ENCODE data around the gene RHOA.

Gene RHOA

GRCh38 chr3:49411968-49412631 lies at the start of gene RHOA, which contains the start of gene TCTA:
Gene RHOA (minus strand): TSS chr3:49411976. CDS start chr3:49375589, 36,387 bp downstream.
Gene TCTA (plus strand): TSS chr3:49412423. CDS start chr3:49412427, 4 bp downstream.
- peak; percentile 100 for DNase-seq

- DNase-seq = no peak
Measured at GRCh38 chr3:49460956-49461355, 49.2 kb upstream of the RHOA start.

DNA sequence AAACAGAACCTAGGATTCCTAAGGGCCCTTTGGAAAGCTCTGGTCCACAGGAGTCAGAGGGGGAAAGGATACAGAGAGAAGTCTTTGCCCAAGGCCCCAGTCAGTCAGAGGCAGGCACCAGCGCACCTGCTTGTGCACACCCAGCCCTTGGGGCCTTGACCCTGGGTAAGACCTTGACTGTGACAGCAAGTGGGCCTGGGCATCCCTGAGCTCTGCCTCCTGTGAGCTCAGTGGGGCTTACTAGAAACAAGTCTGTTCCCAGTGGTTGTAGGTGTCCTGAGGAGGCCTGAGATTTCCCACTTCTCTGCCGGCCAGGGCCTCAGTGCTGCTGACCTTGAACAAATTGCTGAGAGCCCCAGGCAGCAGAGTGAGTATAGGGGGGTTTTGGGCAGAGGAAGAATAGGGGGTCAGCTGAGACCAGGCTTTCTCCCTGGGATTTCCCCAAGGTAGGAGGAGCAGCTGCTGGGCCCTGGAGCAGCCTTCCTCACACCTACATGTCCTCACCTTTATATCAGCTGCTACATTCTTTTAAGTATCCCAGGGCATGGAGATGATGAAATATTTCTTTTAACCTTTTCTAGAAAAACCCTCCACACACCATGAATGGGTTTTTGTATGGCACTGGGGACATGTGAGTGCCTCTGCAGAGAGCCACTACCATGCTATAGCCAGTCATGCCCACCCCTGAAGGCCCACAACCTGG lies 48.6 kb upstream of the RHOA start:
- no peak for DNase-seq

GRCh38 chr3:49456466-49456865 lies 44.7 kb upstream of the RHOA start:
- peak; percentile 41 for DNase-seq

DNA sequence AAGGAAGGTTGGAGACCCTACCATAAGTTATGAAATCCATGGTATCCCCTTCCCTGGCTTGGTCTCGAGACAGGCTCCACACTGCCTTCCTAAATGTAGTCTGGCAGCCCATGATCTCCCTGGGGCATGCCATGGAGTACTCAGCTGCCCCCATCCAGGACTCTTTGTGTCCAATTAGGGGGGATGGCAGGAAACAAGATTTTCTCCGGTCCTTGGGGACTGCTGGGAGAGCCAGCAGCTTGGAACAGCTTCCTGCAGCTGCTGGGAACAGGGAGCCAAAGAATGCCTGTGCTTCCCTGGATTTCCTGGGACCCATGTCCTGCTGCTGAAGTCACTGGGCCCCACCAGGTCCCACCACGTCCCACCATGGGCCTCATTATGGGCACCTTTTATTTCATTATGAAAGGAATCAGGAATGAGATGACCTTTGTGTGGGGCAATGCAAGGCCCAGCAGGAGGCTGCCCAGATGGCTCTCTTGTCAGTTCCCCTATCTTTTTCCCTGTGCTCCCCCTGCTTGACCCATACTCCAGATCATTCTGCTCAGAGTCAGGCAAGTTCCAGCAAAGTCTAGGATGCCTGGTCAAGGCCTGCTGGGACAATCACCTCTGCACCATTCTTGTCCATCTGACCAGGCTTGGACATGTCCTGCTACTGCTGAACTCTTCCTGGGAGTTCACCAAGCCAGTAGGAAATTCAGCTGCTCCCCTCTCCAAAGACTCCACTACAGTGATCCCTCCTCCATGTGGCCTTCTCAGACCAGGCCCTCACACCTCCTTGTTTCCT lies 43.3 kb upstream of the RHOA start:
- no peak for DNase-seq

DNA sequence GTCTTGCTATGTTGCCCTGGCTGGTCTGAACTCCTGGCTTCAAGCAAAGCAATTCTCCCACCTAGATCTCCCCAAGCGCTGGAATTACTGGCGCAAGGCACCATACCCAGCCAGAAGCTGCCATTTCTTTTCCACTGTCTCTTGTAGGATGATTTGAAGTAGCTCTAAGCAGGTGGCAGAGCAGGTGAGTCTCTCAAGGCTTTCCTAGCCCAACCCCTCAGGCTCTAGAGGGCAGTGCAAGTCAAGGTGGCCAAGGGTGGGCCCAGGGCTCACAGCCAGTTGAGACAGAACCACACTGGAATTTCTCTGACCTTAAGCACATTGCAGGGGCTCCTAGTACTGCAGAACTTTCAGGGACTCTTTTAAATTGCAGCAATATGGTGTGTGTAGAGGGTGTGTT lies 42.7 kb upstream of the RHOA start:
- DNase-seq = no peak

DNA sequence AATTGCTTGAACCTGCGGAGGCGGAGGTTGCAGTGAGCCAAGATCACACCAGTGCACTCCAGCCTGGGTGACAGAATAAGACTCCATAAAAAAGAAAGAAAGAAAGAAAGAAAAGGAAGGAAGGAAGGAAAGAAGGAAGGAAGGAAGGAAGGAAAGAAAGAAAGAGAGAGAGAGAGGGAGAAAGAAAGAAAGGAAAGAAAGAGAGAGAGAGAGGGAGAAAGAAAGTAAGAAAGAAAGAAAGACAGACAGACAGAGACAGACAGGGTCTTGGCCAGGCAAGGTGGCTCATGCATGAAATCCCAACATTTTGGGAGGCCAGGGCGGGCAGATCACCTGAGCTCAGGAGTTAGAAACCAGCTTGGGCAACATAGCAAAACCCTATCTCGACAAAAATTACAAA lies 41.8 kb upstream of the RHOA start:
- DNase-seq = no peak

GRCh38 chr3:49445391-49445790 lies 33.6 kb upstream of the RHOA start:
- DNase-seq = no peak

- no peak for DNase-seq
Measured at GRCh38 chr3:49434731-49435130, 23.0 kb upstream of the RHOA start.

DNA sequence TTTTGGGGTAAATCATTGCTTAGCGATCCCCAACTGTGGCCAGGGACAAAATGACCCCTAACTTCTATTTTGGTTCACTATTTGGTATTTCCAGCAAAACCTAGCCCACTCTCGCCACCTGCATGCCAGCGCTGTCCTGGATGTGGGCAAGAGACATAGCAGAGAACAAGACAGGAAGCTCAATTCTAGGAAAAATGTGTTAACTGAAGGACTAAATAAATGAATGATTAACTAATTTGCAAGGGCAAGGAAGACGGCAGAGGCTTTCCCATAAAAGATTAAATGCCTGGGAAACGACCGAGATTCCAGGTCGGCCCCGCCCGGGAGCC lies 16.9 kb upstream of the RHOA start:
- no peak for DNase-seq

DNA sequence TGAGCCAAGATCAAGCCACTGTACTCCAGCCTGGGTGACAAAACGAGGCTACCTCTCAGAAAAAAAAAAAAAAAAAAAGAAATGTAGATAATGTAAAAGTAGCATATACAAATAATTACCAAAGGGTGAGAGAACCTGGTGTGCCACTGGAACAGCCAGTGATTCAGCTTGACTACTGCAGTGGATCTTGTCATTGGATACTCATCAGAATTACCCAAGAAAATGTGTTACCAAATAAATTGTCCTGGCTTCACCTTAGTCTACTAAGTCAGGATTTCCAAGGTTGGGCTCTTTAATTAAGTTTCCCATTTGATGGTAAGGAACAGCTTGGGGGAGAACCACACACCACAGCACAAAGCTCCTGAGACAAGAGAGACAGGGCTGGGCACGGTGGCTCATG lies 15.8 kb upstream of the RHOA start:
- DNase-seq = no peak

DNA sequence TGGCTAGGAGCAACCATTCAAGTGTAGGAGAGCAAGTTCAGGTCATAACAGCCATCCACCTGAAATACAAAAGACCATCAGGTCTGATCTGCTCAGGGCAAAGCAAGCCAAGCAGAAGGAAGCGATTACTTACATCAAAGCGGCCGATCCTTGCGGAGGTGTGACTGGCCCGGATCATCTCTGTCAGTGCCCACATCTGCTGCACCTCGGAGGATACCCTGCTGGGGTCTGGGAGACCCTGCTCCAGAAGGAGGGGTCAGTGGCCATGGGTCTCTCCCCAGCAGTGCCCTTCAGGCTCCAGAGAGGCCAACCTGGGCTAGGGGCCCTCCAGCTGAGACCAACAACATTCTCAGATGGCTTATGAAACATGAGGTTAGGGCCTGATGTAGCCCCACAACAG lies 13.0 kb upstream of the RHOA start:
- DNase-seq = no peak

DNA sequence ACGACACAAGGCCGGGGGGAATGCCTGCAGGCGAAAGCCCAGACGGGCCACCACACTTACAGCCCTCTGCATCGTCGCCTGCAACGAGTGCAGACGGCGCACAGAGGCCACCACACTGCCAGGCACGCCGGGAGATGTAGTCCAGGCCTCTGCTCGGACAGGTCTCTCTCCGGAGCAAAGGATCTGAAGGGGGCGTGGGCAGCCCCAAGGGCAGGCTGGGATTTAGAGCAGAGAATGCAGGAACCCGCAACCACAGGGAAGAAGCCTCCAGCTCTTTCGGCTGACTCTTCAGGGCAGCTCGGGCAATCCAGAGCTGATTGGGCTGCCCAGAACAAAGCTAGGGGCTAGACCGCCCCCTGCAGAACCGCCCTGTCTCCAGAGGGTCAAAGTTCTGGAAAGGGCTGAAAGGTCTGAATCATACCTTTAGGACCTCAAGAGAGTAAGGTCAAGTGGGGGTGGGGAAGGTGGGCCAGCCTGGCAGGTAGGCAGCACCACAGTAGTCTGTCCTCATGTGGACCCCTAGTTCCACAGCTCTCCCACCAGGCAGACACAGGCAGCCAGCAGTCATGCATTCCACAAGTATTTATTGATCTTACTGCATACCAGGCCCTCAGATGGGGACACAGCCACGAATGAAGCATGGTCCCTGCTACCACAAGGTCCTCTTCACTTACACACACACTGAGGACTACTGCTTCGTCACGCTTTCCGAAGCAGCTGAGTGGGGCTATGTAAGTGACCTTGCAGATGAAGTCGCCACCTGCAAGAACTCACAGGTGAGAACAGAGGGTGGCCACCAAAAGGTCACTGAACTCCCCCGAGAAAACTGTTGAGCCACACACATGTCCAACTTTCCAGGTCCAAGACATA lies 10.8 kb upstream of the RHOA start, which contains the start of gene AMT:
Gene AMT (minus strand): TSS at position 95 of the 870 bp plus-strand sequence. CDS start 23 bp downstream, at position 72.
- peak; percentile 26 for DNase-seq

DNA sequence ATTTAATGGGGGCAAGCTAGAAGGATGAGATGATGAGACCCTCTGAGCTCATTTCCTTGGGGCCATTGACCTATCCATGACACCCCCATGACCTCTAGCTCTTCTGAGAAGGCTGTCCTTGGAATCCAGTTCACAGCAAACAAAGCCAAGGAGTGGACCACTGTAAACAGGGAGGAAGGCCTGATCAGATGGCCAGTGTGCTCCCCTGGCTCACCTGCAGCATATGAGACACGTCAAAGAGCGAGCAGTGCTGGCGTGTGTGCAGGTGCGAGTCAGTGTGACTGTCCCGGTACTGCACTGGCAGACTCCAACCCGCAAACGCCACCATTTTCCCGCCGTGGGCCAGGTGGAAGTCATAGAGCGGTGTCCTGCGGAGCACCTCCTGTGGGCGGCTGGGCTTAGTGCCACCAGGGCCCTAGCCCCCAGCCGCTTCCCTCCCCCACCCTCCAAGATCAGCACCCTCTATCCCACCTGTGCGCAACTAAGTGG lies 10.2 kb upstream of the RHOA start:
- no peak for DNase-seq

GRCh38 chr3:49417516-49418120 lies 5.8 kb upstream of the RHOA start:
- no peak for DNase-seq

DNA sequence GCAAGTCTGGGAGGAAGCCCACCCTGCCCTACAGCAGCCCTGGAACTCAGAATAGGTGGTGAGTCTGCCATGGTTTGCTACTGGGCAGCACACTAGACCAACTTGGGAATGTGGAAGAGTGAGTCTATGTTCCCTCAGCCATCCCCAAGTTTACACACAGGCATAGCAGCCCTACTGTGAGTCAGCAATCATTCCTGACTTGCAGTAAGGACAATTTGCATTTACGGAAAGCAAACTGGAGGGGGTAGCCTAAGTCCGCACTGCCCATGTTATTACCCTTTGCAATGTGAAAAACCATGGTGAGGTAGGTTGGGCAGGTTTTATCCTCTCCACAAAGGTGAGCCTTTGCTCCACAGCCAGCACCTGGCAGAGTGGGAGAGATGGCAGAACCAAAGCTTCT lies 5.1 kb upstream of the RHOA start:
- no peak for DNase-seq

DNA sequence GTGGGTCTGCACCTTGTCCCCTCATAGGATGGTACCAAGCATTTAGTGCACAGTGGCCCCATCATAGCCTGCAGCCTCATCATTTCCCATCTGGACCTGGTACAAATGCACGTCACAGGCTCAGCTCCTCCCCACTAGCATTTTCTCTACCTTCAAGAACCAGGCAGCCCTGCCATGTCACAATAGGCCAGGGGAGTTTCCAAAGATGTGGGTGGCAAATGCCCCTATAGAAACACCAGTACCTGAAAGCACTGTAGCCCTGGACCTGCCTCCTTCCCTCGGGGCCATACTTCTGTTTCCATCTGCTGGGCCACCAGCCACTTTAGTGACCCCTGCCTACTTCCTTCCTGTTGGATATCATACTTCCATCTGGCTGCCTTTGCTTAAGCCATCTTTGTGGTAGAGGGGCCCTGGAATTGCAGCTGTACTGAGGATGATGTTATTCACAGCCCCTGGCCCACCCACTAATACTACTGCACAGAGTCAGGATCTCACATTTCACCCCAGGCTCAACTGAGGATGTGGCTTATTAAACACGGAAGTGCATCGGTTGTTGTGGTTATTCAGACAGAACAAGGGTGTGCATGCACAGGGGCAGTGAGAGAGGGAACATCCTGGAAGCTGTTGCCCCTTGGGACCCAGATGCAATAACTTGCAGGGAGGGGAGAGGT lies 4.3 kb upstream of the RHOA start:
- no peak for DNase-seq

- DNase-seq = no peak
Measured at GRCh38 chr3:49414753-49415152, 3.0 kb upstream of the RHOA start.

GRCh38 chr3:49413338-49413734 lies 1.6 kb upstream of the RHOA start:
- DNase-seq = no peak

GRCh38 chr3:49412632-49413337 lies 1.0 kb upstream of the RHOA start:
- DNase-seq = peak; percentile 42

DNA sequence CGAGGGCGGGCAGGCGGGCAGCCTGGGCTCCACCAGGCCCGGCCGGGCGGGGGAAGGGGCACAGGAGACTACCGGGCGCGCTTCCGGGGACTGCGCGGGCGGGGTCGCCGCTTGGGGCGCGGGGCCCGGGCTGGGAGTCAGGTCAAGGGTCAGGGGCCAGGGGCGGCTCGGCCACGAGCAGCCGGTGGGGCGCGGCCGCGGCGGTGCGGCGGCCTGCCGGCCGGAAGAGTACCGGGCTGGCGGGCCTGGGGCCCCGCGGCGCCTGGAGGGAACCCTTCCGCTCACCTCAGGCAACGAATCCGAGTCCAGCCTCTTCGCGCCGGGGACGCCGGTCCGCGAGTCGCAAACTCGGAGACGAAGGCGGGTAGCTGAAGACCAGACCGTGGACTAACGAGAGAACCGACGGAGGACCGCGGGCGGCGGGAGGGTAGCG lies 225 bp downstream of the RHOA start:
- DNase-seq = no peak

Data from fibroblast of skin of right biceps (primary cell).